Body of pancreas (tissue), 4 donors: ENCODE results near the gene RAPGEF1. TPM values are rescaled to one million over a fixed set of nuclear protein-coding genes. Genes with fewer than 3 reads are reported as not detected.

ENCODE experiments used
- ATAC-seq: fragments of 150-250 bp; one replicate; pipeline ENCODE4 v1.9.1; 2016
- DNase-seq, 4 donors: peaks; one replicate each; pipeline ENCODE4 v3.0.0-alpha.2; 2019
- H3K27ac ChIP-seq, 4 donors: fragments of 200-600 bp; sonication (generic); 1 replicate in 3 of 4; 2 replicates in 1 of 4; pipeline versions ENCODE4 v1.5.1 to v1.6.1; 2016 to 2019; ENCODE audit warnings: mild to moderate bottlenecking in 1 of 4, mixed read lengths in 1 of 4, moderate library complexity in 1 of 4
- H3K27me3 ChIP-seq, 2 donors: fragments of 200-600 bp; sonication (generic); one replicate each; pipeline ENCODE4 v1.6.0; 2016; ENCODE audit warnings: mild to moderate bottlenecking in 1 of 2
- H3K36me3 ChIP-seq, 2 donors: fragments of 200-600 bp; sonication (generic); replicated peaks in 1 of 2; 2 replicates each; pipeline ENCODE4 v1.5.1; 2016; ENCODE audit warnings: low read depth in 2 of 2; ENCODE audit not compliant: insufficient read depth in 1 of 2
- H3K4me1 ChIP-seq: fragments of 200-600 bp; sonication (generic); one replicate; pipeline ENCODE4 v1.6.0; 2016
- H3K4me3 ChIP-seq, 2 donors: fragments of 200-600 bp; sonication (generic); 1 replicate in 1 of 2; 2 replicates in 1 of 2; pipeline ENCODE4 v1.5.1; 2016 to 2019
- H3K9me3 ChIP-seq, 3 donors: fragments of 200-600 bp; sonication (generic); 1 replicate in 2 of 3; 2 replicates in 1 of 3; pipeline ENCODE4 v1.5.1; 2016
- POLR2A ChIP-seq, 3 donors: fragments of 450-650 bp; IDR thresholded peaks; one replicate each; pipeline ENCODE4 v1.6.1; 2016; ENCODE audit warnings: antibody characterized with exemption in 3 of 3, mild to moderate bottlenecking in 2 of 3
- WGBS, 2 donors: methylation state at CpG; one replicate each; pipeline ENCODE4 v1.1.5; 2017; 5-methylcytosine and 5-hydroxymethylcytosine counted together
- intact Hi-C: fragments of 100-400 bp; cut with DNase I; formaldehyde crosslinking; loops from one replicate; pipeline ENCODE4 v1.15.1; 2023
- small RNA-seq: library from RNA; depleted of rRNA; stranded (forward); fragments of <200 nt; gene quantifications from one replicate; pipeline ENCODE3, GENCODE V24; 2016
- total RNA-seq, 2 donors: library from RNA; depleted of rRNA; stranded (reverse); fragments of >200 nt; gene quantifications; one replicate each; pipeline ENCODE4 v1.1.0, GENCODE V29; 2016
- TF ChIP-seq, protein P1 (sequence below), 7 experiments: fragments of 450-650 bp in 4 of 7; fragments of 200-600 bp in 3 of 7; sonication (generic) in 3 of 7; IDR thresholded peaks; one replicate each; pipeline ENCODE4 v1.5.1; 2016 to 2019; ENCODE audit warnings: antibody characterized with exemption in 7 of 7

Gene RAPGEF1
- total RNA-seq, 2 donors from 2014 or later = 30.1 to 70.5 TPM

DNA sequence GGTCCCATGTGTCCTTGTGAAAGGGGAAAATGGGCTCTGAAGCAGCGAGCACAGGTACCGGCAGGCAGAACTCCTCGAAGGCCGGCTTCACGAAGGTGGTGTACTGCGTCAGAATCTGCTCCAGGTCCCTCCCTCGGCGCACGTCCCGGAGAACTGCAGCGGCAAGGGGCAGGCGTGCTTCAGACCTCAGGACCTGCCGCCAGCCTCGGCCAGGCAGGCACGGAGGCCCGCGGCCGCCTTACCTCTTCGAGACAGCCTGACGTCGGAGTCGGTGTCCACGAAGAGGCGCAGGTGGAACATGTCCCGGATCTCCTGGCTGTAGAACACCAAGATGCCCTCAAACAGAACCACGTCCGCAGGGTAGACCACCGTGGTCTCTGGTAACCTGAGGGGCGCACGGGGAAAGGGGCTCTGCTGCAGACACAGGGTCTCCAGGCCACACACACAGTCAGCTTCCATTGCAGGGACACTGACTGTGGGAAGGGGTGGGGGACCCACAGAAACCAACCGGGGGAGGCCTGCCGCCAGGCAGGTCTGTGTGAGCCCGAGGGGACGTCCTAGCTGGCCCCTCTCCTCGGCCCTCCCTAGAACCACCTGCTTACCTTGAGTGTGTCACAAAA, 210.9 kb downstream of the RAPGEF1 start:
- Histone ChIP-seq H3K27ac (no peak overlapping the region), H3K27me3 (no peaks in the 10 kb centered on the region), H3K4me3 (no peak overlapping the region), H3K36me3 (peaks cover 0 to 9% of the 10 kb centered on the region in 2 donors), H3K9me3 (no peaks in the 10 kb centered on the region), H3K4me1 (peaks cover 16% of the 10 kb centered on the region)
- DNase-seq (no peak), ATAC-seq (no peak)
- TF ChIP-seq, protein P1, sequence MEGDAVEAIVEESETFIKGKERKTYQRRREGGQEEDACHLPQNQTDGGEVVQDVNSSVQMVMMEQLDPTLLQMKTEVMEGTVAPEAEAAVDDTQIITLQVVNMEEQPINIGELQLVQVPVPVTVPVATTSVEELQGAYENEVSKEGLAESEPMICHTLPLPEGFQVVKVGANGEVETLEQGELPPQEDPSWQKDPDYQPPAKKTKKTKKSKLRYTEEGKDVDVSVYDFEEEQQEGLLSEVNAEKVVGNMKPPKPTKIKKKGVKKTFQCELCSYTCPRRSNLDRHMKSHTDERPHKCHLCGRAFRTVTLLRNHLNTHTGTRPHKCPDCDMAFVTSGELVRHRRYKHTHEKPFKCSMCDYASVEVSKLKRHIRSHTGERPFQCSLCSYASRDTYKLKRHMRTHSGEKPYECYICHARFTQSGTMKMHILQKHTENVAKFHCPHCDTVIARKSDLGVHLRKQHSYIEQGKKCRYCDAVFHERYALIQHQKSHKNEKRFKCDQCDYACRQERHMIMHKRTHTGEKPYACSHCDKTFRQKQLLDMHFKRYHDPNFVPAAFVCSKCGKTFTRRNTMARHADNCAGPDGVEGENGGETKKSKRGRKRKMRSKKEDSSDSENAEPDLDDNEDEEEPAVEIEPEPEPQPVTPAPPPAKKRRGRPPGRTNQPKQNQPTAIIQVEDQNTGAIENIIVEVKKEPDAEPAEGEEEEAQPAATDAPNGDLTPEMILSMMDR (IDR thresholded peaks at IDR 0.05) = no peak
- no peak for TF ChIP-seq POLR2A (IDR thresholded peaks at IDR 0.05)
- WGBS, 2 donors = 94 to 100% methylated on average over 5 to 35 of the region's 35 CpGs
- intact Hi-C loops = no loop called here

DNA sequence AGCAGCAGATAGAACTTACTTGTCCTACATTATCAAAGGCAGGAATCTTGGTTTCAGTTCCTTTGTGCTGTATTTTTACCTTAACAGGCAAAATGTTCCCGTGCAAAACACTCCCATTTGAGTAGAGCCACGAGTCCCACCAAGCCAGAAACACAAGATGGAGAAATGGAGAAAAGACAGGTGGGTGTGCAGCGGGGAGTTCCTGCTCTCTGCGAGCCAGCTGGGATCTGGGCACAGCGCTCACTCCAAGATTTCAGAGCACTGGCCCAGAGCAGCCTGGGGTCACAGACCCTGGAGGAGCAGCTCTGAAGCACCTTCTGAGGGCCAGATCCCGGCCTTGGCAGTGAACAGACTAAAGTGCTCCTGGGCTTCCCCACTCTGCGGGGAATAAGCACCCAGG, 211.7 kb downstream of the RAPGEF1 start:
- DNase-seq (no peak), ATAC-seq (no peak)
- TF ChIP-seq, protein P1 (IDR thresholded peaks at IDR 0.05) = no peak
- no peak for TF ChIP-seq POLR2A (IDR thresholded peaks at IDR 0.05)
- Histone ChIP-seq H3K9me3 (no peaks in the 10 kb centered on the region), H3K4me1 (peaks cover 16% of the 10 kb centered on the region), H3K36me3 (peaks cover 0 to 9% of the 10 kb centered on the region in 2 donors), H3K4me3 (no peak overlapping the region), H3K27ac (no peak overlapping the region), H3K27me3 (no peaks in the 10 kb centered on the region)
- WGBS, 2 donors = 89 to 92% methylated on average over 7 of the region's 7 CpGs
- intact Hi-C loops = no loop called here

Small RNAs within 50 kb of the gene (small RNA-seq; reads per million reads assigned to genes)
- not detected for gene EIF4A1P3
- gene RF00272 = not detected
- gene RN7SL328P = not detected

Other genes starting within 250 kb of the RAPGEF1 start
- 10 to 100 TPM; 22.1 to 34.6 TPM for gene POMT1, start 237.2 kb downstream of the RAPGEF1 start, total RNA-seq
- 10 to 100 TPM; 16.5 to 37.1 TPM for gene UCK1, start 208.8 kb downstream of the RAPGEF1 start, total RNA-seq
- gene PRRT1B, start 194.6 kb downstream of the RAPGEF1 start, total RNA-seq = under 1 TPM; 0.33 to 0.78 TPM